Stimulated activated CD8-positive, alpha-beta memory T cell treated with anti-CD3 and anti-CD28 coated beads, Interleukin-7, amount 100 ng/mL, for 4 hours (primary cell): ENCODE measurements around the gene NTHL1.
A peak's percentile ranks its signal among the peaks of the same experiment; 100 is the strongest.

ENCODE experiments used
- DNase-seq, 2 donors: peaks; one replicate each; pipeline ENCODE4 v3.0.0-alpha.2; 2020; ENCODE audit warnings: low read depth in 2 of 2

Gene NTHL1

DNA sequence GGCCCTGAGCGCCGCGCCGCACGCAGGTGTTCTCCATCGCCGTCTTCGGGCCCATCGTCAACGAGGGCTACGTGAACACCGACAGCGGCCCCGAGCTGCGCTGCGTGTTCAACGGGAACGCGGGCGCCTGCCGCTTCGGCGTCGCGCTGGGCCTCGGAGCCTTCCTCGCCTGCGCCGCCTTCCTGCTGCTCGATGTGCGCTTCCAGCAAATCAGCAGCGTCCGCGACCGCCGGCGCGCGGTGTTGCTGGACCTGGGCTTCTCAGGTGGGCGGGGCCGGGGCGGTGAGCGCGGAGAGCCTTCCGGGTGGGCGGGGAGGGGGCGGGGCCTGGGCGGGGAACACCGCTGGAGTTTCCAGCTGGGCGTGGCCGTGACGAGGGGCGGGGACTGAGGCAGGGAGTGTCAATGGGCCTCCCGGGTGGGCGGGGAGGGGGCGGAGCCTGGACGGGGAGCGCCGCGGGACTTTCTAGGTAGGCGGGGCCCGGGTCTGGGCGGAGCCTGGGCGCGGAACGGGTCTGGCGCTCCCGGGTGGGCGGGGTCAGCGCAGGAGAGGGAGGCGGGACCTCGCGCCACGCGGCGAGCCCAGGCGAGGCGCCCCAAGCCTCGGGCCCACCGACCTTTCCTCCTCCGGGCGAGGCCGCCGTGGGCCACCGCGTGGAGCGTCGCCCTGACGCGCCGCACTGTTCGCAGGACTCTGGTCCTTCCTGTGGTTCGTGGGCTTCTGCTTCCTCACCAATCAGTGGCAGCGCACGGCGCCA lies 55.5 kb downstream of the NTHL1 start:
- peak; percentile 97 for DNase-seq

DNA sequence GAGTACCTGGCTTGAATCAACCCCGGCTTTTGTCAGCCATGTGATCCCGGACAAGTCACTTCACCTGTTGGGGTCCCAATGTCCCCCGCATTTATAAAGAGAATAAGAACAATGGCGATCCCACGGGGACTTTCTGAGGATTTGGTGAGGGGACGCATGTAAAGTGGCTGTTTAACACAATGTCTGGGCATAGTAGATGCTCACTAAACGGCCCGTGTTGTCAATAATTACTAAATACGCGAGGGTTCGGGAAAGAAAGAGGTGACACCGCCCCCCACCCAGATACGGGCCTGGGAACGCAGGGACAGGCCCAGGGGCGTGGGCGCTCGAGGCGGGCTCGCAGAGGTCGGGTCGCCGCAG lies 56.1 kb downstream of the NTHL1 start:
- no peak for DNase-seq

DNA sequence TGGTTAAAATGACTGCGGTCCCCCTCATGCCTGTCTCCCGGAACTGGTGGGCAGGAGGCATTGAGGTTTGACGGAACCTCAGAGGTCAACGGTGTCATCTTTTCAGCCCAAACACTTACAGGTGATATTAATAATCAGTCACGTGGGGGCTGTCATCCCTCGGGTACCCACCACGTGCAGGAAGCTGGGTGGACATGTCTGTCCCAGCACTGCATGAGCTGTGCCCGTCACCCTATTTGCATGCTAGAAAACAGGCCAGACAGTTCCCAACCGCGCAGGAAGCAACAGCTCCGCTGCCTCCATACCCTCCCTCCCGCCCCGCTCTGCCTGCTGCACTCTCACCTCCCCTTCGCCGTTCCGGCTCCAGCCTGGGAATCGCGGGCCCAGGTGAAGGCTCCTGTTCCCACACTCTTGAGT lies 56.5 kb downstream of the NTHL1 start:
- DNase-seq, result peak in 1 of 2 donors; percentile 47

DNA sequence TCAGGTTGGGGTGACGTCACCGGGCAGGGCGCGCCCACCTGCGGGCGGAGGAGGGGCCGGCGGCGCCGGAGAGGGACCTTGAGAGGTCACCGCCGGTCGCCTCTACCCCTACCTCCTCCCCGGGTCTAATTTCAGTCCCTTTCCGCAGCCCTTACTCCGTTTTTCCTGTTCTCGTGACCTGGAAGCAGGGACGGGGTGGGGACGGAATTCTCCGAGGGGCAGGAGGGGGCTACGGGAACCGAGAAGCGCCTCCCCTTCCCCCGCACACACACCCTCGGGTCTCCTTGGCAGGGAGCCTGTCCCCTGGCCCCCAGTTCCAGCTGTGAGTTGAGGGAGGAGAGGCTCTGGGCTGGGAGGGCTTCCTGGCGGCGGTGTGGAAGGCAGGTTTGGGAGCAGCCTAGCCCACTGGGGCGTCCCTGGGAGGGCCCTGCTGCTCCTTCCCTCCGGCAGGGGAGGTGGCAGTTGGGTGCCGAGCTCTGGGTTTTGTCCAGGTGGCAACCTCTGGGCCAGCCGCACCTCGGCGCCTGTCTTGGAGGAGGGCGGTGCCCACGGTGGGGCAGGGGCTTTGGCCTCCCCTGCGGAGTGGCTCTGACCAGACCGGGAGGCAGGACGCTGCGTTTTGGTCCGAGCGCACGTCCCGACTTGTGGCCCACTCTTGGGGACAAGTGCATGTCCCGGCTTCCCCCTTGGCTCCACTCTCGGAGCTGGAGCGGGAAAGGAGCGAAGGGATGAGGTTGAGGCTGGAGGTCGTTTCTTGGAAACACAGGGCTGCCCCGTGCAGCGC lies 57.1 kb downstream of the NTHL1 start:
- DNase-seq, result no peak

DNA sequence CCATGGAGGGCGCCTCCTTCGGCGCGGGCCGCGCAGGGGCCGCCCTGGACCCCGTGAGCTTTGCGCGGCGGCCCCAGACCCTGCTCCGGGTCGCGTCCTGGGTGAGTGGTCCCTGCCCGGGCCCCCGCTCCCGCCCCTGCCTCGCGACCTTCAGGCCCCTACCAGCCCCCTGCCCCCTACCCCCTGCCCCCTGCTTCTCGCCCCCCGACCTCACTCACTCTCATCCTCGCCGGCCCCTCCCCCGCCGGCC lies 57.6 kb downstream of the NTHL1 start:
- no peak for DNase-seq
